CMK (cell line): ENCODE results near the gene DNMT3A.

ENCODE experiments used
- DNase-seq: peaks from one replicate; pipeline ENCODE4 v3.0.0-alpha.2; 2010; ENCODE audit warnings: low read depth

The DNMT3A gene

GRCh38 chr2:25343187-25343825, 1.6 kb upstream of the DNMT3A start:
- no peak for DNase-seq

- DNase-seq, result peak; percentile 72
These were observed 854 bp upstream of the DNMT3A start for GRCh38 chr2:25342372-25343186.

GRCh38 chr2:25341011-25341727, 556 bp downstream of the DNMT3A start:
- no peak for DNase-seq

GRCh38 chr2:25340181-25340921, 1.4 kb downstream of the DNMT3A start:
- DNase-seq, result no peak

GRCh38 chr2:25339791-25340180, 1.9 kb downstream of the DNMT3A start:
- no peak for DNase-seq

GRCh38 chr2:25339211-25339674, 2.5 kb downstream of the DNMT3A start:
- DNase-seq, result no peak

GRCh38 chr2:25338401-25338800, 3.3 kb downstream of the DNMT3A start:
- DNase-seq, result no peak

- DNase-seq, result no peak
These were observed 3.8 kb downstream of the DNMT3A start for GRCh38 chr2:25337891-25338290.

GRCh38 chr2:25337276-25337675, 4.4 kb downstream of the DNMT3A start:
- DNase-seq, result no peak

- no peak for DNase-seq
These were observed 5.3 kb downstream of the DNMT3A start for GRCh38 chr2:25336383-25336841.

GRCh38 chr2:25335971-25336370, 5.8 kb downstream of the DNMT3A start:
- no peak for DNase-seq

- no peak for DNase-seq
These were observed 6.5 kb downstream of the DNMT3A start for GRCh38 chr2:25335204-25335603.

GRCh38 chr2:25334482-25334881, 7.2 kb downstream of the DNMT3A start:
- no peak for DNase-seq

GRCh38 chr2:25333981-25334380, 7.7 kb downstream of the DNMT3A start:
- no peak for DNase-seq

GRCh38 chr2:25332571-25332970, 9.2 kb downstream of the DNMT3A start:
- no peak for DNase-seq

- no peak for DNase-seq
These were observed 9.9 kb downstream of the DNMT3A start for GRCh38 chr2:25331686-25332365.

- no peak for DNase-seq
These were observed 10.8 kb downstream of the DNMT3A start for GRCh38 chr2:25330937-25331336.

GRCh38 chr2:25330273-25330672, 11.5 kb downstream of the DNMT3A start:
- no peak for DNase-seq

- DNase-seq, result no peak
These were observed 13.3 kb downstream of the DNMT3A start for GRCh38 chr2:25328152-25329085.

- no peak for DNase-seq
These were observed 15.3 kb downstream of the DNMT3A start for GRCh38 chr2:25326326-25327013.
